DMS153 treated with DMSO at 0.1 percent for 48 hours (cell line): ENCODE measurements around the gene CCDC182.

Experiments used
- DNase-seq: peaks from one replicate; lab custom pipeline; 2025; ENCODE audit not compliant: unreplicated experiment; lab: John Stamatoyannopoulos, UW

The CCDC182 gene

DNA sequence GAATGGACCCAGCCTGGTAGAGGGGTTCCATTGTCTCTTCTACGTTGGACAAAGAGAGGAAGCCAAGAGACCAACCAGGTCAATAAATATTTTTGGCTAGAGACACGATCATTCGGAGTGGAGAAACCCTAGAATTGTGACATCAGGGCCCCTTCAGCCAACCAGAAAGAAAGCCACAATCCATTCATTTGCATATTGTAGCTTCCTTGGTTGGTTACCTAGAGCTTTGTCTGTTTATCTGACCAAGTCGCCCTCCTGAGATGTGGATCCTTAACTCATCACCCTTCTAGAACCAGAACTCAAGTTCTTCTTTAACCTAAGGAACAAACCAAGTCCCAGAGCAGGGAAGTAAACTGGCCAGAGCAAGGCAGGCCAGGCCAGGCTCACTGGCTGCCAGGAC is at the start of gene CCDC182:
Gene CCDC182, minus strand, starts transcription at position 58 of the 400 bp plus-strand sequence. Its CDS starts 27 bp downstream, at position 31.
- no peak for DNase-seq

DNA sequence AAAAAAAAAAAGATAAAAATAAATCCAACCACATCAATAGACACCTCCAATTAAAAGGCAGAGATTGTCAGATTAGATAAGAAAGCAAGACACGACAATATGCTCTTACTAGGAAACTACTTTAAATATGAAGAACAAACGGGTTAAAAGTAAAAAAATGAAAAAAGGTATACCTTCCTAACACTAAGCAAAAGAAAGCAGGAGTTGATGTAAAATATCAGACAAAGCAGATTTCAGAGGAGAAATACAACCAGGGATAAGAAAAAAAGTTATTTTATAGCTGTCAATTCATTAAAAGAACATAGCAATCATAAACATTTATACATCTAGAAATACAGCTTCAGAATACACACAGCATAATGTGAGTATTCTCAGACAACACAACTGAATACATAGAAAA is 49.7 kb upstream of the CCDC182 start:
- DNase-seq = no peak

- DNase-seq = no peak
These were observed 43.6 kb upstream of the CCDC182 start for GRCh38 chr17:57788725-57789124.

DNA sequence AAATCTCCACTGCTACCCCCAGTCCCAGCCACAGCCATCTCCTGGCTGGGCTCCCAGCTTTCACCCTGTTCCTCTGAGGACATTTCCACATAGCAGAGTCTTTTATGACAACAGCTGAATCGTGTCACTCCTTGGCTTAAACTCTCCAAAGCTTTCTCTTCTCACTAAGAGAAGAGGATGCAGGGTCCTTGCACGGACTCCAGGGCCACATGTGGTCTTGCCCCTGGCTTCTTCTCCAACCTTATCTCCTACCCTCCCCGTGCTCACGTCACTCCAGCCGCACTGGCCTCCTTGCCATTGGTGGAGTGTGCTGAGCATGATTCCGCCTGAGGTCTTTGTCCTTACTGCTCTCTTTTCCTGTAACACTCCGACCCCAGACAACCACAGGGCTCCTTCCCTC is 39.9 kb upstream of the CCDC182 start:
- DNase-seq = no peak

DNA sequence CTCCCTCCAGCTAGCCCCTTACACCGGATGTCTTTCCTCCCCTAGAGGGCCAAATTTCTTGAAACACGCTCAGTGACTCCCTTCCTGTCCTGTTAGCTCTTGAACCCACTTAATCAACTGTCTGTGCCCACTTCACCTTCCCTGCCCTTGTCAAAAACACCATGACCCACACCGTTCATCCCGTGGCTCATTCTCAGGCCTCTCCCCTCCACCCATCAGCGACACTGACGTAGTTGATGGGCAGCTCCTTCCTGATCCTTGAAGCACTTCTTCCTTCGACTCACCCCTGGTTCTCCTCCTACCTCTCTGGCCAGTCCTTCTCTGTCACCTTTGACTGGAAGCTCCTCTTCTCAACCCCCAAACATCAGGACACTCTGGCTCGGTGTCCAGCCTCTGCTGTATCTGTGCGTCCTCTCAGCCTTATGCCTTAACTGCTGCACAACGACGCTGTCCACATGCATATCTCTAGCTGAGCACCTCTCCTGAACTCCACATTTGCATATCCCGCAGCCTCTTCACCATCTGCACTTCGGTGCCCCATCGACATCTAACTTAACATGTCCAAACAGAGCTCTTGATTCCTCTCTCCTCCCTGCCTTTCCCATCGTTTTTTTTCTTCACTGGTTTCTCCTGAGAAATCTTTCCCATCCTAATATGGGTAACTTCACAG is 39.3 kb upstream of the CCDC182 start:
- no peak for DNase-seq

- DNase-seq = peak; percentile 76
These were observed 38.2 kb upstream of the CCDC182 start for GRCh38 chr17:57783338-57783742.

DNA sequence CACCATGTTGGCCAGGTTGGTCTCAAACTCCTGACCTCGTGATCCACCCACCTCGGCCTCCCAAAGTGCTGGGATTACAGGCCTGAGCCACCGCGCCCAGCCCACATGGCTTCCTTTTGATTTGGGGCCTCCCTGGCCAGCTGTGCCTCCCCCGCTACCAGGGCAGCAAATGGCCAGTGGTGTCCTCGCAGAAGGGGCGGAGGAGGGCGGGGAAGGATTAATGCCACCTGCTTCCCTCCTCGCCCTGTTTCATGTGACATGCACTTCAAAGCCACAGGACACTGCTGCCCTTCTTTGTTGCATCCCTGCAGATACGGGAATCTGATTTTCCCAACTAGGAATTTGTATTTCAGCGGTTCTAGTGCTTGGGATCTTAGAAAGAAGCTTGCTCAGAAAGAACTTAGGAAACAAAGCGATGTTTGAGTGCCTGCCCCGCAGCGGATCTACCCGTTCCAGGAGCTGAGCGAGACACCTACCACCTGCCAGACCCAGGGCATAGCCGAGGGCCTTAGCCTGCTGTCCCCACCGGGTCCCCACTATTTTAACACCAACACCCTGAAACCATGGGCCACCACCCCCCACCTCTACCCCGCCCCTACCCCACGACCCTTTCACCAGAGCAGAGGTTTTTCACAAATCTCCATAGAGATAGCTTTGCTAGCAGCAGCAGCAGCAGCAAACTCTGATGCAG is 37.7 kb upstream of the CCDC182 start:
- DNase-seq = no peak

GRCh38 chr17:57782062-57782490 is 37.0 kb upstream of the CCDC182 start:
- DNase-seq = no peak

GRCh38 chr17:57781386-57782061 is 36.4 kb upstream of the CCDC182 start:
- DNase-seq = no peak

DNA sequence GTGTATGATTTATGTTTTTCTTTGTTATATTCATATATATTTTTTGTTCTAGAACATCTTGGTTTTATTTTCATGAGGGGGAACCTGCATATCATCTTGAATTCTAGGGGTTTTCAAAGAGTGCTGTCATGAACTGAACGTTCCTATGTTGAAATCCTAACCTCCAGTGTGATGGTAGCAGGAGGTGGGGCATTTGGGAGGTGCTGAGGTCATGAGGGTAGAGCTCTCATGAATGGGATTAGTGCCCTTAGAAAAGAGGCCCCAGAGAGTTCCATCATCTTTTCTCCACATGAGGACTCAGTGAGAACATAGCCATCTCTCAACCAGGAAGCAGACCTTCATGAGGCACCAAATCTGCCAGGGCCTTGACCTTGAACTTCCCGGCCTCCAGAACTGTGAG is 34.6 kb upstream of the CCDC182 start:
- DNase-seq = no peak

DNA sequence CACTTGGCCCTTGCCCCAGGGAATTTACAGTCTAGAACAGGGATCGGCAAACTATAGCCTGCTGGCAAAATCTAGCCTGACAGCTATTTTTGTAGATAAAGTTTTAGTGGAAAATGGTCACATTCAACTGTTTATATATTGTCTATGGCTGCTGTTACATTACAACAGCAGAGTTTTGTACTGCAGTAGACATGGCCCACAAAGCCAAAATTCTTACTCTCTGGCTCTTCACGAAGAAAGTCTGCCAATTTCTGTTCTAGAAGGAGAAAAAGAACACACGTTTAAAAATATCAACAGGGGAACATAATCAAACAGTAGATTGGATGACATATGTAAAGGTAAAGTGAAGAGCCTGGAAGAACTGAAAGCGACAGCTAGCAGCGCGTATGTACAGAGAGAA is 33.2 kb upstream of the CCDC182 start:
- DNase-seq = no peak

GRCh38 chr17:57776366-57776765 is 31.3 kb upstream of the CCDC182 start:
- DNase-seq = no peak

GRCh38 chr17:57774872-57775271 is 29.8 kb upstream of the CCDC182 start:
- DNase-seq = no peak

DNA sequence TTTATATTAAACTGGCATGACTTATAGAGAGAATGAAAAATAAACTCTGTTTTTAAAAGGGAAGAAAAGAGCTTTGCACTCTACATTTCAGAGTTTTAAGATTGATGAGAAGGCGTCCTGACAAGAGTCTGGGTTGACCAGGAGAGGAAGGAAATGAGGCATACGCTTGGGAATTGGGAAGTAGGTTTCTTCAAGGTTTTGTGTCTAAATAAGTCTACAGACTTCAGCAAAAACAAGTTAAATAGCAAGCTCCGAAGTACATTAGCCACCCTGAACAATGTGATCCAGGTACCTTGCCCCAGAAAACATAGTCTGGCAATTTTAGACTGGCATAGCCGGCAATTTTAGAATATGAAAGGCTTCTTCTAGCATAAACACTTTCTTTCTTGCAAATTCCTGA is 28.5 kb upstream of the CCDC182 start:
- DNase-seq = no peak

DNA sequence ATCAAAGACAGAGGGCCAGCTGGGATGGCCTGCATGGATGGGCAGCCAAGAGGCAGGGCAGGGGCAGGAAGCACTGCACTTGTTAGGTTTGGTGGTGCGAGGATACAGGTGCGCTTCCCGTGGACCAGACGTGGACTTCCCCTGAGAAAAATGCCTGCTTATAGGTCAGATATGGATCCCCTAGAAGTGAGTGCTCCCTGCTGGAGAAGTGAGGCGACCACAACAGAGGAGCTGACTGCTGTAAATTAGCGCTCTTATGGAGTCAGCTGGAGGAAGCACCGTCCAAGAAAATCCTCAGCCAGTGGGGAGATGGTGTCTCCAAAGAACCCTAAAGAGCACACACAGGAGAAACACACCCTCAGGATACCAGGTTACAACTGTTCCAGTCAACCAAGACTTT is 27.7 kb upstream of the CCDC182 start:
- DNase-seq = no peak

DNA sequence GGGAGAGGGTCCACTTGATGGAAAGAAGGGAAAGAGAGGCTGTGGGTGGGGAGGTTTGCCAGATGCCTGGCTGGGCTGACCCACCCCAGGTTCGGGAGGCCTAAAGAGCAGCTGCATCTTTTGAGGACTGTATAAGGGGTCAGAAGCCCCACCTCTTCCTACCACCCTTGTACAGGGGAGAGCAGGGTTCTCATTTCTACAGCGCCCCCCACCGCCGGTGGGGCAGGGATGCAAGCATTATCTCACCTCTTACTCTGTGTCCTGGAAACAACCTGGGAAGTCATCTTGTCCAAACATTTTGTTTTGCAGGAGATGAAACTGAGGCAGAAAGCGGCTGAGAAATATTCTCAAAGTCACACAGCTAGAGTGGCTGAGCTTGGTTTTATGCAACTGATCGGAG is 22.5 kb upstream of the CCDC182 start:
- DNase-seq = no peak

DNA sequence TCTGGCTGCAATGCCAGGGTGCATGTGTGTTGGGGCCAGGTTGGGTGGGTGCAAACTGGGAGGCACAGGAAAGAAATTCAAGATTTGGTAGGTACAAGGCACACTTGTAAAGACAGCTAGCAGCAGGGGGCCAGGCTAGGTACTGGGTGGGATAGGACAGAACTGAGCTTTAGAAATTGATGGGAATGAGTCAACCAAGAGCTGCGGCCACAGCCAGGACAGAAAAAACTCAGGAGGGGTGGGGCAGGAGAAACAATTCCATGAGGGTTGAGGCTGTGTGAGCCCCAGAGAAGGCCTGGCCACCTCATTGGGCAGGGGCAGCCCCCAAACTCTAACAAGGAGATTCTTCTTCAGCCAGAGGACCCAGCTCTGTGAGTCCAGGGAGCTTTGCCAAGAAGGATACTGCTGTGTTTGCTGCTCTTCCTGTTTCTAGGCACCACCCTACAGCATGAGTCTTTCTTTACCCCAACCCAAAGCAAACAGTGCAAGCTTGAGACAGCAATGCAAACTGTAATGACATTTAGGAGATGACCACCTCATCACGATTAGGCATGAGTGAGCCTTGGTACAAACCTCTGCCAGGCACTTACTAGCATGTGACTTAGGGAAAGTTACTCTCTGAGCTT is 21.3 kb upstream of the CCDC182 start:
- no peak for DNase-seq

DNA sequence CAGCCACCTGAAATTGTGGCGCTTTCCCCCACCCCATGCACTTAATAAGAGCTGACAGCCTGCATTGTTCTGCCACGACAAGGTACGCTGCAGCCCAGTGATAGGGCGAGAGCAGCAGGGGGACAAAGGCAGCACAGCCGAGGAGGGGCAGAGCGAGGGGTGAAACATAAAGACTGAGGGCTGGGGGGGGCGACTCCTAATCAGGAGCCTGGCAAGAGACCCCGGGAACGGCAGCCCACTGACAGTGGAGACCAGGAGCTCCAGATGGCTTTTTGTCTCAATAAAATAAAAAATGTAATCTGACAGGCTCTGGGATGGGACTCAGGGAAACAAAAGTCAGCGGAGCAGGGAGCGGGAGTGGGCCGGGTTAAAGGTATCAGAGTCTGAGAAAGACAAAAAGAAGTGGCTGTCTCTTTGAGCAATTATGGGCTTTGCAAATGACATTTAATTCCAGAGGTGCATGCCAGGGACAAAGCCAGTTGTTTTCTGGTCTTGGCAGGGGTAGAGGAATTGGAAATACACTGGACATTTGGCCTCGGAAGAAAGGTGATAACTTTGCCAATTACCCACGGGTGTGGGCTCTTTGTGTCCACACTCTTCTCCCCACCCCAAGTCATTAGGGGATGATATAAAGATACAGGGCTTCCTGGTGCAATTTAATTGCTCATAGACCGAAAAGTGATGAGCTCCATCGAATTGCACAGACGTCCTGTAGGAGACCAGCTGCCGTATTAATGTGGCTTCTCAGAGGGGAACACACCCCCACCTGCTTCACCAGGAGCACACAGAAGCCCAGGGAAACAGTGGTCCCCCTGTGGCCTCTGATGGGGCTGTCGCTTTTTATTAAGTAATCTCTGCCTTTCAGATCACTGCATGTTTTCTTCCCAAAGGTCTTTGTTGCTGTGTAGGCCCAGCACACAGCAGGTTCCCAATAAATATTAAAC is 17.6 kb upstream of the CCDC182 start:
- no peak for DNase-seq

DNA sequence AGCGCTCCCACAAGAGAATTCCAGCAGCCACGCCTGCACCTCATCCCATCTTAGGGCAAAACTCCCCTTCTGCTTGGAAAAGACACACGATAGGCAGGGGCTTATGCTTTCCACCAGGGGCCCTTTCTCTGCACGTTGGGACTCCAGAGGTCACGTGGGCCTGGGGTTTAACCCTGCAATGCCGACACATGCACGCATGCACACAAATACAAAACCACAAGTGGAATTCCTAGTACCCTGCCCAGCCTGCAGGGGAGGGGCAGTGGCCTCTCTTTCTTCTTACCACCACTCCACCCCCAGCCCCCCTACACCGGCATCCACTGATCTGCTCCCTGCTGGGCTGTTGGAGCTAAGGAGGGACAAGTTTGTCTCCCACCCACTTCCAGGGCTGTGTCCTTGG is 16.8 kb upstream of the CCDC182 start:
- DNase-seq = no peak

DNA sequence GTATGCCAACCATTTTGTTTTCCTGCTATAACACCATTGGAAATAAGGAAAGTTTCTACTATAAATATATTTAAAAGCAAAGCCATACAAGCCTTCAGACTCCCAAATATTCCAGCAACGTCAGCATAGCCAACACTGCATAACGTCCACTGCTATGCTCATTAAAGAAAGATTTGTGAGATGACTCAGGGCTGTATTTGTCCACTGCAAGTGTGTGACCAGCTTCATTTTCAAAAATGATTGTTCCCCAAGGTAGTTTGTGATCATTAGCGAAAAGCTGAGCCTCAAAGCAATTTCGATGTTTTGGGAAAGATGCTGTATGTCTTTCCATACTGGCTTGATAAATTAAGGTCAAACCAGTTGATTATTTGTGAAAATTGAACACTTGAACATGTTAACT is 14.9 kb upstream of the CCDC182 start:
- no peak for DNase-seq

DNA sequence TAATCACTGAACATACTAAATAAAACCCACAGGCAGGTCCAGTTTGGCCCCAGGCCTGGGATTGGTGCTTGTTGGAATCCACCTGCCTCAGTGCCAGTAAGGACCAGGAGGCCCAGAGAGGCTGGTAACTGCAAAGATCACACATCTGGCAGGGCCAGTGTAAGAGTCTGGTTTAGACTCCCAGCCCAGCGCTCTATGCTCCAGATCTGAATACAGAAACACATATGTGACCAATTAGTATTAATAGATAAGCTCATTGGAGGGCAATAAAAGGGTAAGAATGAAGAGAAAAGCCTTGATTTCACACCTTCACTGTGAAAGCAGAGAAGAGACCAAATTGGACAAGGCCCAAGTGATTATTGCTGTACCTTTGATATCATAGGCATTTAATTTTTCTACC is 13.6 kb upstream of the CCDC182 start:
- DNase-seq = no peak
